ENCODE data around the gene MTSS2.
"Not testable (repeated sequence)": the region's sequence is repeated elsewhere in the genome, so short reads cannot be mapped to it uniquely, and the experiment has no call there.

Gene MTSS2

GRCh38 chr16:70677499-70678120, 8.2 kb downstream of the MTSS2 start:
- Mint-ChIP-seq H3K4me1 (no peaks in the 10 kb centered on the region), H3K27me3 (no peaks in the 10 kb centered on the region), H3K9me3 (no peaks in the 10 kb centered on the region), H3K36me3 (peaks cover 5% of the 10 kb centered on the region), H3K4me3 (no peak overlapping the region), H3K27ac (no peak overlapping the region)
- ATAC-seq, result no peak

- no peaks in the 10 kb centered on the region for H3K4me1 Mint-ChIP-seq
- peaks cover 5% of the 10 kb centered on the region for H3K36me3 Mint-ChIP-seq
- H3K27me3 Mint-ChIP-seq, result no peaks in the 10 kb centered on the region
- no peak overlapping the region for H3K27ac Mint-ChIP-seq
- no peak for ATAC-seq
- no peak overlapping the region for H3K4me3 Mint-ChIP-seq
- H3K9me3 Mint-ChIP-seq, result no peaks in the 10 kb centered on the region
Measured at GRCh38 chr16:70676675-70677498, 9.0 kb downstream of the MTSS2 start.

- ATAC-seq, result no peak
- Mint-ChIP-seq H3K27me3 (no peaks in the 10 kb centered on the region), H3K4me3 (no peak overlapping the region), H3K9me3 (no peaks in the 10 kb centered on the region), H3K4me1 (no peaks in the 10 kb centered on the region), H3K27ac (no peak overlapping the region), H3K36me3 (peaks cover 5% of the 10 kb centered on the region)
Measured at GRCh38 chr16:70675851-70676513, 9.9 kb downstream of the MTSS2 start.

- Mint-ChIP-seq H3K36me3 (peaks cover 11% of the 10 kb centered on the region), H3K4me3 (no peak overlapping the region), H3K27ac (no peak overlapping the region), H3K27me3 (no peaks in the 10 kb centered on the region), H3K9me3 (no peaks in the 10 kb centered on the region), H3K4me1 (no peaks in the 10 kb centered on the region)
- ATAC-seq, result no peak
Measured at GRCh38 chr16:70674221-70675014, 11.4 kb downstream of the MTSS2 start.

- H3K4me1 Mint-ChIP-seq, H3K27me3 Mint-ChIP-seq, ATAC-seq, H3K4me3 Mint-ChIP-seq, H3K27ac Mint-ChIP-seq, H3K9me3 Mint-ChIP-seq: not testable (repeated sequence)
- peaks cover 29% of the 10 kb centered on the region for H3K36me3 Mint-ChIP-seq
Measured at GRCh38 chr16:70670938-70671337, 14.9 kb downstream of the MTSS2 start.

GRCh38 chr16:70670175-70670574, 15.7 kb downstream of the MTSS2 start:
- ATAC-seq, result no peak
- Mint-ChIP-seq H3K27ac (no peak overlapping the region), H3K27me3 (no peaks in the 10 kb centered on the region), H3K9me3 (no peaks in the 10 kb centered on the region), H3K4me3 (no peak overlapping the region), H3K36me3 (peaks cover 34% of the 10 kb centered on the region), H3K4me1 (no peaks in the 10 kb centered on the region)

- Mint-ChIP-seq H3K27ac (no peak overlapping the region), H3K27me3 (no peaks in the 10 kb centered on the region), H3K4me3 (no peak overlapping the region), H3K36me3 (peaks cover 28% of the 10 kb centered on the region), H3K4me1 (no peaks in the 10 kb centered on the region), H3K9me3 (no peaks in the 10 kb centered on the region)
- no peak for ATAC-seq
Measured at GRCh38 chr16:70665806-70666735, 19.8 kb downstream of the MTSS2 start.

- Mint-ChIP-seq H3K27ac (no peak overlapping the region), H3K27me3 (no peaks in the 10 kb centered on the region), H3K4me3 (no peak overlapping the region), H3K4me1 (no peaks in the 10 kb centered on the region), H3K9me3 (no peaks in the 10 kb centered on the region), H3K36me3 (peaks cover 25% of the 10 kb centered on the region)
- no peak for ATAC-seq
Measured at GRCh38 chr16:70665113-70665694, 20.6 kb downstream of the MTSS2 start.

- no peaks in the 10 kb centered on the region for H3K4me1 Mint-ChIP-seq
- no peak overlapping the region for H3K27ac Mint-ChIP-seq
- H3K4me3 Mint-ChIP-seq, result no peak overlapping the region
- no peaks in the 10 kb centered on the region for H3K9me3 Mint-ChIP-seq
- H3K27me3 Mint-ChIP-seq, result no peaks in the 10 kb centered on the region
- no peak for ATAC-seq
- H3K36me3 Mint-ChIP-seq, result peaks cover 23% of the 10 kb centered on the region
Measured at GRCh38 chr16:70664325-70665112, 21.3 kb downstream of the MTSS2 start.

- H3K27ac Mint-ChIP-seq, result no peak overlapping the region
- H3K36me3 Mint-ChIP-seq, result peaks cover 16% of the 10 kb centered on the region
- H3K9me3 Mint-ChIP-seq, result no peaks in the 10 kb centered on the region
- ATAC-seq, result peak; percentile 62
- no peaks in the 10 kb centered on the region for H3K4me1 Mint-ChIP-seq
- H3K4me3 Mint-ChIP-seq, result no peak overlapping the region
- H3K27me3 Mint-ChIP-seq, result no peaks in the 10 kb centered on the region
Measured at GRCh38 chr16:70663524-70664324, 22.1 kb downstream of the MTSS2 start.

- H3K9me3 Mint-ChIP-seq, result no peaks in the 10 kb centered on the region
- ATAC-seq, result no peak
- H3K27ac Mint-ChIP-seq, result no peak overlapping the region
- H3K4me1 Mint-ChIP-seq, result no peaks in the 10 kb centered on the region
- peaks cover 13% of the 10 kb centered on the region for H3K36me3 Mint-ChIP-seq
- no peak overlapping the region for H3K4me3 Mint-ChIP-seq
- H3K27me3 Mint-ChIP-seq, result no peaks in the 10 kb centered on the region
Measured at GRCh38 chr16:70662991-70663523, 22.8 kb downstream of the MTSS2 start.

- Mint-ChIP-seq H3K4me1 (no peaks in the 10 kb centered on the region), H3K27ac (no peak overlapping the region), H3K27me3 (no peaks in the 10 kb centered on the region), H3K36me3 (peaks cover 13% of the 10 kb centered on the region), H3K4me3 (no peak overlapping the region), H3K9me3 (no peaks in the 10 kb centered on the region)
- no peak for ATAC-seq
Measured at GRCh38 chr16:70661918-70662641, 23.8 kb downstream of the MTSS2 start.

Data from stimulated activated memory B cell treated with anti-CD40 and anti-IgM and Interleukin-4, amounts not matched to agents 10 μg/mL and 1 μg/mL and 100 μg/mL, for 72 hours (primary cell).